Naive thymus-derived CD4-positive, alpha-beta T cell (primary cell): ENCODE results near the gene MYEOV. TPM values are rescaled to one million over a fixed set of nuclear protein-coding genes. Genes with fewer than 3 reads are reported as not detected.

Source experiments
- ATAC-seq: fragments of 150-1000 bp; cut with Tn5 transposase; 2 replicates; pipeline ENCODE4 v1.10.0; 2021; ENCODE audit warnings: mild to moderate bottlenecking, moderate library complexity
- CTCF ChIA-PET: fragments of 350-600 bp; sonication (Branson Sonifier 250); formaldehyde crosslinking; loops from one replicate; lab custom pipeline; 2021; ENCODE audit warnings: antibody characterized with exemption; lab: Charles Lee
- POLR2A ChIA-PET: fragments of 350-600 bp; sonication (Branson Sonifier 250); formaldehyde crosslinking; loops from one replicate; lab custom pipeline; 2021; ENCODE audit warnings: antibody characterized with exemption, inconsistent platforms; lab: Charles Lee
- DNase-seq, 9 donors: peaks; one replicate each; pipeline versions ENCODE4 v3.0.0 to v3.0.0-alpha.2; 2020 to 2022; ENCODE audit warnings: mixed read lengths in 1 of 9
- H3K27ac ChIP-seq: one replicate; pipeline ENCODE4 v1.7.0; 2013; ENCODE audit warnings: mild to moderate bottlenecking, low read depth, low read length, moderate library complexity
- H3K27me3 ChIP-seq, 2 donors: one replicate each; pipeline ENCODE4 v1.7.0; 2013; ENCODE audit warnings: low read length in 2 of 2, mild to moderate bottlenecking in 2 of 2, moderate library complexity in 2 of 2; ENCODE audit not compliant: control insufficient read depth in 2 of 2, insufficient read depth in 2 of 2
- H3K36me3 ChIP-seq, 3 experiments: 1 replicate in 2 of 3; 2 replicates in 1 of 3; pipeline ENCODE4 v1.7.0; 2013; ENCODE audit warnings: low read length in 3 of 3, mild to moderate bottlenecking in 3 of 3, moderate library complexity in 1 of 3; ENCODE audit not compliant: insufficient read depth in 3 of 3, control insufficient read depth in 2 of 3
- H3K4me1 ChIP-seq, 2 donors: one replicate each; pipeline ENCODE4 v1.7.0; 2013; ENCODE audit warnings: low read length in 2 of 2, mild to moderate bottlenecking in 2 of 2, moderate library complexity in 1 of 2; ENCODE audit not compliant: control insufficient read depth in 2 of 2, insufficient read depth in 2 of 2
- H3K4me3 ChIP-seq: 2 replicates; pipeline ENCODE4 v1.7.0; 2013; ENCODE audit warnings: mild to moderate bottlenecking, low read length
- H3K9me3 ChIP-seq, 3 experiments: 1 replicate in 2 of 3; 2 replicates in 1 of 3; pipeline ENCODE4 v1.7.0; 2013; ENCODE audit warnings: low read length in 3 of 3; ENCODE audit not compliant: control insufficient read depth in 2 of 3
- H3K27ac Mint-ChIP-seq, 9 donors: one replicate each; pipeline ENCODE4 v1.8.0; 2020 to 2022; ENCODE audit warnings: mixed read lengths in 9 of 9, mild to moderate bottlenecking in 8 of 9, moderate library complexity in 5 of 9, inconsistent platforms in 2 of 9
- H3K27me3 Mint-ChIP-seq, 5 donors: one replicate each; pipeline ENCODE4 v1.8.0; 2021 to 2022; ENCODE audit warnings: mixed read lengths in 5 of 5, mild to moderate bottlenecking in 1 of 5
- H3K36me3 Mint-ChIP-seq, 5 donors: one replicate each; pipeline ENCODE4 v1.8.0; 2020 to 2022; ENCODE audit warnings: mixed read lengths in 5 of 5, mild to moderate bottlenecking in 3 of 5, inconsistent platforms in 1 of 5
- H3K4me1 Mint-ChIP-seq, 7 donors: one replicate each; pipeline ENCODE4 v1.8.0; 2020 to 2022; ENCODE audit warnings: mixed read lengths in 7 of 7, mild to moderate bottlenecking in 3 of 7, inconsistent platforms in 1 of 7
- H3K4me3 Mint-ChIP-seq, 10 donors: one replicate each; pipeline ENCODE4 v1.8.0; 2020 to 2022; ENCODE audit warnings: mild to moderate bottlenecking in 10 of 10, mixed read lengths in 10 of 10, moderate library complexity in 6 of 10, inconsistent platforms in 2 of 10
- H3K9me3 Mint-ChIP-seq, 11 donors: one replicate each; pipeline ENCODE4 v1.8.0; 2020 to 2022; ENCODE audit warnings: mixed read lengths in 11 of 11, mild to moderate bottlenecking in 4 of 11, inconsistent platforms in 1 of 11, moderate library complexity in 1 of 11
- intact Hi-C, 2 donors: fragments of 100-400 bp; cut with micrococcal nuclease; formaldehyde crosslinking; loops; one replicate each; pipeline ENCODE4 v1.15.1; 2023
- polyA plus RNA-seq, 2 donors: library from polyadenylated mRNA; unstranded; fragments of 300-500 nt; fragmentation: Illumina TruSeq; gene quantifications; one replicate each; pipeline ENCODE4 v1.2.3, GENCODE V29; 2021
- total RNA-seq, 6 experiments: library from RNA in 5 of 6; stranded (reverse) in 5 of 6; gene quantifications; 1 replicate in 5 of 6; 2 replicates in 1 of 6; pipeline ENCODE4 v1.2.3 and lab custom pipeline; 2021 to 2026

Gene MYEOV
- total and polyA plus RNA-seq, 7 experiments from 2014 or later: 0.20 to 0.32 TPM; not detected in 5

GRCh38 chr11:69306821-69307220, 12.9 kb downstream of the MYEOV start:
- H3K4me3 ChIP-seq: no peak overlapping the region
- DNase-seq (no peak), ATAC-seq (no peak)
- no peak overlapping the region for H3K27ac Mint-ChIP-seq
- CTCF ChIA-PET: interaction anchor here (1.3 kb wide), 1 partner anchor 14 kb away, joined by 4 read pairs; no protein-coding TSS in a partner anchor
- H3K27ac ChIP-seq: no peak overlapping the region
- intact Hi-C loops: no loop called here
- peaks cover 0 to 2% (median 0%) of the 10 kb centered on the region in 5 donors for H3K27me3 Mint-ChIP-seq
- no peak overlapping the region for H3K4me3 Mint-ChIP-seq
- no peaks in the 10 kb centered on the region for H3K36me3 Mint-ChIP-seq
- H3K4me1 ChIP-seq: peaks cover 16 to 17% of the 10 kb centered on the region in 2 donors
- H3K4me1 Mint-ChIP-seq: peaks cover 13 to 46% (median 36%) of the 10 kb centered on the region in 7 donors
- no peaks in the 10 kb centered on the region for H3K27me3 ChIP-seq
- POLR2A ChIA-PET: interaction anchor here (1.9 kb wide), 1 partner anchor 10 kb away, joined by 7 read pairs; no protein-coding TSS in a partner anchor
- peaks cover 0 to 2% (median 0%) of the 10 kb centered on the region in 11 donors for H3K9me3 Mint-ChIP-seq
- H3K36me3 ChIP-seq: no peaks in the 10 kb centered on the region
- H3K9me3 ChIP-seq: no peaks in the 10 kb centered on the region

DNA sequence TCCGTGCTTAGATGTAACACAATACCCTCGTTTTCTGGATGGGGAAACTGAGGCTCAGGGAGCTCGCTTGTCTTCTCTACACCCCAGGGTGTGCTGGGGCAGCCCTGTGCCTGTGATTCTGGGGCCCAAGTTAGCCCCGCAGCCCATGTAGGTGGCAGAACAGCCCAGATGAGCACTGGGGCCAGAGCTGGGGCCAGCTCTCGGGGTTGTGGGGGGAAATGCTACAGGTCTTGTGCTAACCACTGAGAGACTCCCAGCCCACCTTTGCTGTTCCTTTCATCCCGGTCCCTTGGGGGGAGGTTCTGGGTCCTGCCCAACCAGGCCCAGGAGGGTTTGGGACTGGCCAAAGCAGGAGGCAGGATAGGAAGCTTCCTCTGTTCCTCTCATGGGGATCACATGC, 13.5 kb downstream of the MYEOV start:
- intact Hi-C loops: no loop called here
- Mint-ChIP-seq H3K27ac (peak overlapping the region in 2 of 9 donors; percentile 15 to 56), H3K4me3 (no peak overlapping the region), H3K9me3 (peaks cover 0 to 2% (median 0%) of the 10 kb centered on the region in 11 donors), H3K4me1 (peaks cover 18 to 51% (median 42%) of the 10 kb centered on the region in 7 donors), H3K36me3 (no peaks in the 10 kb centered on the region), H3K27me3 (peaks cover 0 to 2% (median 0%) of the 10 kb centered on the region in 5 donors)
- H3K27me3 ChIP-seq: no peaks in the 10 kb centered on the region
- H3K9me3 ChIP-seq: no peaks in the 10 kb centered on the region
- CTCF ChIA-PET: interaction anchor here (1.3 kb wide), 1 partner anchor 14 kb away, joined by 4 read pairs; no protein-coding TSS in a partner anchor
- H3K36me3 ChIP-seq: no peaks in the 10 kb centered on the region
- H3K4me3 ChIP-seq: no peak overlapping the region
- DNase-seq (no peak), ATAC-seq (no peak)
- POLR2A ChIA-PET: interaction anchor here (1.9 kb wide), 1 partner anchor 10 kb away, joined by 7 read pairs; no protein-coding TSS in a partner anchor
- H3K4me1 ChIP-seq: peaks cover 19% of the 10 kb centered on the region in 2 donors
- no peak overlapping the region for H3K27ac ChIP-seq

DNA sequence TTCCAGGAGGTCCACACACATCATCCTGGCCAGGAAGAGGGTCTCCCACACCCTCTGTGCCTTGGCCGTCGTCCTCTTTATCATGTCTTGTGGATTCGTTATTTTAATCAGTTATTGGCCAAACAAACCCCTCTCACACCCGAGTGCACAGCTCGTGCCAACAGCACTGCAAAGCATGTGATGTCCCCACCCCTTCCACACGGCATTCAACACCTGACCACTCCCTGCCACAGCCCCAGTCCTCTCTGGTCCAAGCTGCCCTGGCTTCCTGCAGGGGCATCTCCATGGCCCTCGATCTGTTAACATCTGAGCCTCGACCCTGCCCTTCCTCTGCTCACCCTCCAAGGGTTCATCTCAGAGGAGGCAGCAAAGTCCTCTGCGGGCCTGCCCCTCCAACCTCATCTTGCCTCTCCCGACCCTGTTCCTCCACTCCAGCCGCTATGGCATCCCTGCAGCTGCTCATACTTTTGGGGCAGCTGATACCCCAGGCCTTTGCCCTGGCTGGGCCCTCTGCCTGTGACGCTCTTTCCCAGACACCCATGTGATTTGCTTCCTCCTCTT, 14.0 kb downstream of the MYEOV start:
- Histone ChIP-seq H3K36me3 (no peaks in the 10 kb centered on the region), H3K9me3 (no peaks in the 10 kb centered on the region), H3K4me3 (no peak overlapping the region), H3K27ac (no peak overlapping the region), H3K27me3 (no peaks in the 10 kb centered on the region), H3K4me1 (peaks cover 23 to 25% of the 10 kb centered on the region in 2 donors)
- no peaks in the 10 kb centered on the region for H3K36me3 Mint-ChIP-seq
- POLR2A ChIA-PET: no interaction called here
- H3K27me3 Mint-ChIP-seq: peaks cover 0 to 2% (median 0%) of the 10 kb centered on the region in 5 donors
- DNase-seq: no peak
- H3K4me3 Mint-ChIP-seq: no peak overlapping the region
- intact Hi-C loops: no loop called here
- peaks cover 18 to 53% (median 44%) of the 10 kb centered on the region in 7 donors for H3K4me1 Mint-ChIP-seq
- H3K9me3 Mint-ChIP-seq: peaks cover 0 to 2% (median 0%) of the 10 kb centered on the region in 11 donors
- peak overlapping the region in 3 of 9 donors; percentile 15 to 90 (median 56) for H3K27ac Mint-ChIP-seq
- no peak for ATAC-seq
- CTCF ChIA-PET: interaction anchor here (0.6 to 1.3 kb wide), 2 partner anchors 15 to 722 kb away, joined by 3 to 4 read pairs; no protein-coding TSS in a partner anchor

GRCh38 chr11:69308491-69308911, 14.5 kb downstream of the MYEOV start:
- Histone ChIP-seq H3K36me3 (no peaks in the 10 kb centered on the region), H3K27me3 (no peaks in the 10 kb centered on the region), H3K4me3 (no peak overlapping the region), H3K4me1 (peaks cover 23 to 27% of the 10 kb centered on the region in 2 donors), H3K27ac (no peak overlapping the region), H3K9me3 (no peaks in the 10 kb centered on the region)
- ATAC-seq: no peak
- POLR2A ChIA-PET: interaction anchor here (1.2 kb wide), 1 partner anchor 28 kb away, joined by 4 read pairs; no protein-coding TSS in a partner anchor
- no peak for DNase-seq
- intact Hi-C loops: no loop called here
- peaks cover 0 to 2% (median 0%) of the 10 kb centered on the region in 11 donors for H3K9me3 Mint-ChIP-seq
- H3K4me3 Mint-ChIP-seq: no peak overlapping the region
- CTCF ChIA-PET: interaction anchor here (0.6 kb wide), 1 partner anchor 723 kb away, joined by 3 read pairs; no protein-coding TSS in a partner anchor
- peaks cover 18 to 49% (median 43%) of the 10 kb centered on the region in 7 donors for H3K4me1 Mint-ChIP-seq
- H3K27me3 Mint-ChIP-seq: peaks cover 0 to 2% (median 0%) of the 10 kb centered on the region in 5 donors
- H3K27ac Mint-ChIP-seq: peak overlapping the region in 2 of 9 donors; percentile 56 to 90
- no peaks in the 10 kb centered on the region for H3K36me3 Mint-ChIP-seq

DNA sequence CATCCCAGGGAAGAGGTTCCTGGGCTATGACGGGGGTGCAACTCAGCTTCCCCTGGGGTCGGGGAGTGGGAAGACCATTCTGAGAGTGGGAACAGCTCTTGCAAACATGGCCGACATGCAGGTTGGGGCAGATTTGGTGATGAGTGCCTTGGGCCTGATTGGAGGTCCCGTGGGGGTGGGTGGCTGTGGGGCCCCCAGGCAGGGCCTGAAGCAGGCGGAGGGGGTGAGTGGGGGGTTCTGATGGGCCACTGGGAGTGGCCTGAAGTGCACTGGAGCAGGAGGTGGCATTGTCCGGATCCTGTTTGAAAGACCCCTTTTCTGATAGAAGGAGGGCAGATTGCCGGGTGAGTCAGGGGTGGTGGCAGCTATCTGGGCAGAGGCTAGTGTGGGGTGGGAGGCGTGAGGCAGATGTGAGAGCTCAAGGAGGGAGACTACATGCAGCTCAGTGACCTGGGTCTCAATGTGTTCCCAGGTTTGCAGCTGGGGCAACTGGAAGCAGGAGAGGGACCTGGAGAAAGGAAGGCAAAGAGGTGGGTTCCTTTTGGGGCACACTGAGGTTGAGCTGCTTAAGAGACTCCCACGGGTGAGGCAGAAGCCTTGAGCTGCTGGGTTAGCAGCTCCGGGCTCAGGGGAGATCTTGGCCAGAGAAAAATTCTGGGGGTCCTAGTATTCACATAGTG, 15.1 kb downstream of the MYEOV start:
- no peaks in the 10 kb centered on the region for H3K36me3 ChIP-seq
- Mint-ChIP-seq H3K9me3 (peaks cover 0 to 2% (median 0%) of the 10 kb centered on the region in 11 donors), H3K27me3 (peaks cover 0 to 2% (median 0%) of the 10 kb centered on the region in 5 donors), H3K27ac (peak overlapping the region in 4 of 9 donors; percentile 24 to 46 (median 33)), H3K4me1 (peaks cover 18 to 48% (median 43%) of the 10 kb centered on the region in 7 donors), H3K4me3 (peak overlapping the region in 1 of 10 donors; percentile 8), H3K36me3 (no peaks in the 10 kb centered on the region)
- ATAC-seq (no peak), DNase-seq (no peak)
- H3K4me1 ChIP-seq: peaks cover 23 to 27% of the 10 kb centered on the region in 2 donors
- H3K4me3 ChIP-seq: no peak overlapping the region
- intact Hi-C loops: no loop called here
- POLR2A ChIA-PET: interaction anchor here (1.2 kb wide), 1 partner anchor 27 kb away, joined by 4 read pairs; no protein-coding TSS in a partner anchor
- no peaks in the 10 kb centered on the region for H3K27me3 ChIP-seq
- CTCF ChIA-PET: no interaction called here
- no peak overlapping the region for H3K27ac ChIP-seq
- no peaks in the 10 kb centered on the region for H3K9me3 ChIP-seq

DNA sequence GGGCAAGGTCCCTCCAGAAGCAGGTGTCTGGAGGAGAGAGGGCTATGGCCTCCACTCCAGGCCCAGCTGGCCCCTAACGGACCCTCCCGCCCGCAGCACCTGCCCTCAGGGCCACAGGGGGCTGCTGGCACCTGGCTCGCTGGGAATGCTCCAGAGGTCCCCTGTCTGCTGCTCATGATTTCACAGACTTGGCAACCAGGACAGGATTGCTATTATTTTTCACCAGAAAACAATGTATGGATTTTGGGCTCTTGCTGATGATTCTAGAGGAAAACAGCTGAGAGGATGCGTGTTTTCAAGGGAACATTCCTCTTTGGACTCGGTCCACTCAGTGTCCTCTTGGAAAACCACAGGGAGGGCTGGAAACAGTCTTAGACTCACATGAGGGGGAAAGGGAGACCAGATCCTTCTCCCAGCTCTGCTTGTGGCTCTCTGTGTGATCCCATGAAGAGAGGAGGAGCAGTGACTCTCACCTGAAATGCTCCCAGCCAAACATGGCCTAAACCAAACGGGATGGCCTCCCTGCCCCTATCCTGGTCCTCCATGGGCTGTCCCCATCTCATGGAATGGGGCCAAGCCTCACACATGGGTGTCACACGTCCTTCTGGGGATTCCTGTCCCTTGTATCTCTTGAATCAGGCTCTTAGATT, 15.8 kb downstream of the MYEOV start:
- intact Hi-C loops: loop anchor here in 1 of 2 donors (5.0 kb wide), 1 partner anchor 333 kb away; the partner anchor contains the start of gene CCND1
- Mint-ChIP-seq H3K4me3 (peak overlapping the region in 3 of 10 donors; percentile 1 to 78 (median 27)), H3K4me1 (peaks cover 18 to 48% (median 43%) of the 10 kb centered on the region in 7 donors), H3K36me3 (no peaks in the 10 kb centered on the region), H3K9me3 (peaks cover 0 to 2% (median 0%) of the 10 kb centered on the region in 11 donors), H3K27ac (peak overlapping the region in 5 of 9 donors; percentile 21 to 66 (median 28)), H3K27me3 (peaks cover 0 to 2% (median 0%) of the 10 kb centered on the region in 5 donors)
- DNase-seq (no peak), ATAC-seq (no peak)
- H3K9me3 ChIP-seq: no peaks in the 10 kb centered on the region
- ChIA-PET POLR2A (interaction anchor here (1.2 kb wide), 1 partner anchor 26 kb away, joined by 4 read pairs; no protein-coding TSS in a partner anchor), CTCF (no interaction called here)
- H3K4me1 ChIP-seq: peaks cover 23 to 27% of the 10 kb centered on the region in 2 donors
- H3K27me3 ChIP-seq: no peaks in the 10 kb centered on the region
- H3K4me3 ChIP-seq: no peak overlapping the region
- H3K36me3 ChIP-seq: no peaks in the 10 kb centered on the region
- H3K27ac ChIP-seq: no peak overlapping the region
